Stomach (tissue), 4 donors: ENCODE results near the gene B4GALNT3.

ENCODE experiments used
- EP300 ChIP-seq: sonication (generic); formaldehyde crosslinking; IDR thresholded peaks from one replicate; pipeline ENCODE4 v1.6.1; 2017; ENCODE audit warnings: antibody characterized with exemption
- POLR2AphosphoS5 ChIP-seq, 3 donors: sonication (generic); formaldehyde crosslinking; IDR thresholded peaks; one replicate each; pipeline ENCODE4 v1.6.1; 2016; ENCODE audit warnings: antibody characterized with exemption in 3 of 3

GRCh38 chr12:554001-554285 is 94.2 kb downstream of the B4GALNT3 start:
- TF ChIP-seq EP300 (no peak), POLR2AphosphoS5 (IDR thresholded peaks at IDR 0.05) (no peak)
